Keratinocyte (primary cell): ENCODE results near the gene GLIPR1L2.

Experiments
- CTCF ChIP-seq, 3 experiments: IDR thresholded peaks in 1 of 3; conservative IDR thresholded peaks in 1 of 3; optimal IDR thresholded peaks in 1 of 3; 2 replicates in 2 of 3; 3 replicates in 1 of 3; pipeline versions ENCODE3 to v1.5.1; 2011; ENCODE audit warnings: low read length in 3 of 3, mild to moderate bottlenecking in 3 of 3, moderate library complexity in 2 of 3, control low read depth in 1 of 3, inconsistent platforms in 1 of 3; ENCODE audit not compliant: insufficient read depth in 2 of 3; ENCODE audit errors: extremely low read depth in 1 of 3
- EZH2 ChIP-seq: IDR thresholded peaks from one replicate; pipeline ENCODE4 v1.6.1; 2012; ENCODE audit warnings: inconsistent platforms, mild to moderate bottlenecking, low read length, moderate library complexity

GRCh38 chr12:75455839-75456238 is 65.0 kb downstream of the GLIPR1L2 start:
- TF ChIP-seq CTCF (optimal IDR thresholded peaks at IDR 0.05 in 1 of 3, IDR thresholded peaks at IDR 0.05 in 1 of 3, conservative IDR thresholded peaks at IDR 0.05 in 1 of 3; ENCODE audit: extremely low read depth in 1 of 3, insufficient read depth in 2 of 3, low read length in 3 of 3) (no peak), EZH2 (no peak)
